Liver (tissue), 9 donors: ENCODE results near the gene ERCC3. TPM values are rescaled to one million over a fixed set of nuclear protein-coding genes. Genes with fewer than 3 reads are reported as not detected.
"Not testable (repeated sequence)": the region's sequence is repeated elsewhere in the genome, so short reads cannot be mapped to it uniquely, and the experiment has no call there.

Experiments
- DNase-seq: peaks from one replicate; pipeline ENCODE4 v3.0.0-alpha.2; 2017; ENCODE audit warnings: low spot score
- H3K27ac ChIP-seq, 2 donors: one replicate each; pipeline ENCODE4 v1.7.0; 2013; ENCODE audit warnings: inconsistent platforms in 2 of 2, low read length in 2 of 2, control low read depth in 1 of 2, low read depth in 1 of 2, mild to moderate bottlenecking in 1 of 2
- H3K27me3 ChIP-seq, 4 donors: one replicate each; pipeline versions ENCODE4 v1.6.1 to v1.7.0; 2013; ENCODE audit warnings: low read length in 3 of 4, inconsistent platforms in 1 of 4, mild to moderate bottlenecking in 1 of 4, moderate library complexity in 1 of 4; ENCODE audit not compliant: control insufficient read depth in 4 of 4, insufficient read depth in 4 of 4
- H3K36me3 ChIP-seq, 4 donors: one replicate each; pipeline versions ENCODE4 v1.6.1 to v1.7.0; 2013; ENCODE audit warnings: low read length in 3 of 4, mild to moderate bottlenecking in 3 of 4, low read depth in 1 of 4, moderate library complexity in 1 of 4; ENCODE audit not compliant: control insufficient read depth in 4 of 4, insufficient read depth in 3 of 4
- H3K4me1 ChIP-seq, 4 donors: one replicate each; pipeline versions ENCODE4 v1.6.1 to v1.7.0; 2013; ENCODE audit warnings: low read length in 3 of 4, mild to moderate bottlenecking in 3 of 4, moderate library complexity in 1 of 4; ENCODE audit not compliant: control insufficient read depth in 4 of 4, insufficient read depth in 4 of 4
- H3K4me3 ChIP-seq, 3 donors: one replicate each; pipeline versions ENCODE4 v1.6.1 to v1.7.0; 2013; ENCODE audit warnings: low read length in 3 of 3, control low read depth in 1 of 3, low read depth in 1 of 3, mild to moderate bottlenecking in 1 of 3
- H3K9ac ChIP-seq, 2 donors: one replicate each; pipeline ENCODE4 v1.7.0; 2013; ENCODE audit warnings: low read length in 2 of 2, mild to moderate bottlenecking in 2 of 2, moderate library complexity in 2 of 2, control low read depth in 1 of 2, low read depth in 1 of 2
- H3K9me3 ChIP-seq, 4 donors: one replicate each; pipeline versions ENCODE4 v1.6.1 to v1.7.0; 2013; ENCODE audit warnings: low read length in 3 of 4; ENCODE audit not compliant: control insufficient read depth in 4 of 4
- EGR1 ChIP-seq, 2 donors: IDR thresholded peaks; 2 replicates each; pipeline ENCODE4 v1.6.1; 2016 to 2018; ENCODE audit warnings: antibody characterized with exemption in 2 of 2, low read depth in 2 of 2
- JUND ChIP-seq, 2 donors: IDR thresholded peaks; 2 replicates each; pipeline ENCODE4 v1.6.1; 2016; ENCODE audit warnings: antibody characterized with exemption in 2 of 2
- RXRA ChIP-seq, 2 donors: IDR thresholded peaks; 2 replicates each; pipeline ENCODE4 v1.6.1; 2017 to 2018; ENCODE audit warnings: antibody characterized with exemption in 2 of 2, mild to moderate bottlenecking in 1 of 2
- SP1 ChIP-seq: IDR thresholded peaks from 2 replicates; pipeline ENCODE4 v1.6.1; 2018; ENCODE audit warnings: antibody characterized with exemption, mild to moderate bottlenecking
- TAF1 ChIP-seq: conservative IDR thresholded peaks from 2 replicates; pipeline ENCODE4 v1.6.1; 2016; ENCODE audit warnings: antibody characterized with exemption, mild to moderate bottlenecking
- YY1 ChIP-seq: IDR thresholded peaks from 2 replicates; pipeline ENCODE4 v1.6.1; 2016; ENCODE audit warnings: antibody characterized with exemption, mild to moderate bottlenecking
- WGBS: extraction: QIAGEN DNeasy Blood & Tissue Kit; methylation state at CpG from one replicate; pipeline ENCODE4 v1.1.7; 2013; 5-methylcytosine and 5-hydroxymethylcytosine counted together
- polyA plus RNA-seq, 2 donors: library from polyadenylated mRNA; stranded (reverse) in 1 of 2; unstranded in 1 of 2; fragments of 200-250 nt in 1 of 2; fragments of >200 nt in 1 of 2; fragmentation: Nextera tagmentation in 1 of 2; extraction: Ambion mirVana in 1 of 2; gene quantifications; one replicate each; pipeline versions ENCODE4 v1.2.1 to v1.2.3, GENCODE V29; 2013 to 2015
- total RNA-seq, 2 donors: library from RNA; depleted of rRNA; stranded (reverse); fragments of >200 nt; gene quantifications; one replicate each; pipeline ENCODE4 v1.2.3, GENCODE V29; 2014
- TF ChIP-seq, protein P1 (sequence below): IDR thresholded peaks from 2 replicates; pipeline ENCODE4 v1.6.1; 2016; ENCODE audit warnings: antibody characterized with exemption
- donor health status: healthy.
- donor health status: healthy.
- donor health status: healthy.
- donor health status: healthy.
- donor health status: healthy.

Gene ERCC3
- total and polyA plus RNA-seq, 4 donors, result 12.4 to 38.3 (median 17.4) TPM

DNA sequence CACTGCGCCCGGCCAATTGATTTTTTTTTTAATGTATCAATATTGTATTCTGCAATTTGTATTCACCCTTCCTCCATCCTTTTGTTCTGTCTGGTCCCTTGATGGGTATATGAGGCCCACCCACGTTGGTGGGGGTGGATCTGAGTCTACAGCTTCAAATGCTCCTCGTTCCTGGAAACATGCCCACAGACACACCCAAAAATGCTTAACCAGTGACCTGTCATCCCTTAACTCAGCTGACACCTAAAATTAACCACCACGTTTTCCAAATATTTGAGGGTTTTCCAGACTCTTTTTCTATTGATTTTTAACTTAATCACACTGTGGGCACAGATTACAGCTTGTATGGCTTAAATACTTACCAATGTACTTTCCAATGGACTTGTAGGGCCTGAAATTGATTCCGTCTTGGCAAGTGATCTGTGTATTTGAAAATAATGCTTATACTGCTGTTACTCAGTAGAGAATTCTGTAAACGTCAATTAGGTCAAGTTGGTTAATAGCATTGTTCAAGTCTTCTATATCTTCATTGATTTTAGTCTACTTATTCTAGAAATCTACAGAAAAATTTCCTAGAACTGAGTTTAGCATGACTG lies 39.5 kb downstream of the ERCC3 start:
- DNase-seq, result no peak
- peaks cover 0 to 4% (median 0%) of the 10 kb centered on the region in 4 donors for H3K4me1 ChIP-seq
- no peak overlapping the region for H3K9ac ChIP-seq
- H3K9me3 ChIP-seq, result no peaks in the 10 kb centered on the region
- H3K36me3 ChIP-seq, result peaks cover 4 to 30% (median 14%) of the 10 kb centered on the region in 4 donors
- no peaks in the 10 kb centered on the region for H3K27me3 ChIP-seq
- 63% methylated on average over 7 of the region's 7 CpGs for WGBS
- H3K4me3 ChIP-seq, result no peak overlapping the region
- no peak overlapping the region for H3K27ac ChIP-seq
- TF ChIP-seq, protein P1, sequence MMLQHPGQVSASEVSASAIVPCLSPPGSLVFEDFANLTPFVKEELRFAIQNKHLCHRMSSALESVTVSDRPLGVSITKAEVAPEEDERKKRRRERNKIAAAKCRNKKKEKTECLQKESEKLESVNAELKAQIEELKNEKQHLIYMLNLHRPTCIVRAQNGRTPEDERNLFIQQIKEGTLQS, result no peak

DNA sequence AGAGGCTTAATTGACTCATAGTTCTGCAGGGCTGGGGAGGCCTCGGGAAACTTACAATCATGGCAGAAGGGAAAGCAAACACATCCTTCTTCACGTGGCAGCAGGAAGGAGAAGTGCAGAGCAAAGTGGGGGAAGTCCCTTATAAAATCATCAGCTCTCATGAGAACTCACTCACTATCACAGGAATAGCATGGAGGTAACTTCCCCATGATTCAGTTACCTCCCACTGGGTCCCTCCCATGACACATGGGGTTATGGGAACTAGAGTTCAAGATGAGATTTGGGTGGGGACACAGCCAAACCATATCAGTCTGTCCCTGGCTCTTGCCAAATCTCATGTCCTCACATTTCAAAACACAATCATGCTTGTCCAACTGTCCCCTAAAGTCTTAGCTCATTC lies 52.8 kb downstream of the ERCC3 start:
- not testable (repeated sequence) for H3K27ac ChIP-seq, H3K4me3 ChIP-seq, H3K36me3 ChIP-seq, H3K4me1 ChIP-seq, H3K27me3 ChIP-seq, H3K9ac ChIP-seq, DNase-seq, H3K9me3 ChIP-seq
- WGBS, result 70% methylated on average over 2 of the region's 2 CpGs

- WGBS, result 99% methylated on average over 1 of the region's 1 CpG
- Histone ChIP-seq H3K27me3 (no peaks in the 10 kb centered on the region), H3K27ac (no peak overlapping the region), H3K4me1 (no peaks in the 10 kb centered on the region), H3K9ac (no peak overlapping the region), H3K9me3 (no peaks in the 10 kb centered on the region), H3K4me3 (no peak overlapping the region), H3K36me3 (no peaks in the 10 kb centered on the region)
- TF ChIP-seq, protein P1, result no peak
- no peak for DNase-seq
Observed at GRCh38 chr2:127239395-127239794, 54.5 kb downstream of the ERCC3 start.

GRCh38 chr2:127237768-127238167 lies 56.2 kb downstream of the ERCC3 start:
- WGBS, result 67% methylated on average over 2 of the region's 2 CpGs

DNA sequence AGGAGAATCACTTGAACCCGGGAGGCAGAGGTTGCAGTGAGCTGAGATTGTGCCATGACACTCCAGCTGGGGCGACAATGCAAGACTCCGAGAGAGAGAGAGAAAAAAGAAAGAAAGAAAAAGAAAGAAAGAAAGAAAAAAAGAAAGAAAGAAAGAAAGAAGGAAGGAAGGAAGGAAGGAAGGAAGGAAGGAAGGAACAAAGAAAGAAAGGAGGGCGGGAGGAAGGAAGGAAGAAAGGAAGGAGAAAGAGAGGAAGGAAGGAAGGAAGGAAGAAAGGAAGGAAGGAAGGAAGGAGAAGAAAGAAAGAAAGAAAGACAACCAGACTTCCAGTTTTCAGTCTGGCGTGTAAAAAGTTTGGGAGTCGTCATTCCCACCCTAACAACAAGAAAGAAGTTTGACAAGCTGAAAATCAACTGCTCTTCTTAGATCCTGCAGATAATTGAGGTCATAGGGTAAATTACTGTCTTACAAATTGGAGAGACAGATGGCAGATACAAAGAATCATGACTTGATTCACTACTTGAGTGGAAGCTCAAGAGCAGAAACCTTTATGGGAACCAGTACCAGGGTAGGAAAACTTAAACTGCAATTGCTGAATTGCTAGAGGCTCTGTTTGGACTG lies 58.8 kb downstream of the ERCC3 start:
- no peak for DNase-seq
- WGBS, result 97% methylated on average over 6 of the region's 6 CpGs
- Histone ChIP-seq H3K9ac (no peak overlapping the region), H3K36me3 (no peaks in the 10 kb centered on the region), H3K27me3 (no peaks in the 10 kb centered on the region), H3K27ac (no peak overlapping the region), H3K9me3 (no peaks in the 10 kb centered on the region), H3K4me1 (peaks cover 3 to 12% (median 8%) of the 10 kb centered on the region in 4 donors), H3K4me3 (no peak overlapping the region)
- no peak for TF ChIP-seq RXRA (IDR thresholded peaks at IDR 0.05)
- no peak for TF ChIP-seq EGR1 (IDR thresholded peaks at IDR 0.05; ENCODE audit: low read depth in 2 of 2)
- TF ChIP-seq JUND (IDR thresholded peaks at IDR 0.05), result no peak
- no peak for TF ChIP-seq TAF1
- TF ChIP-seq YY1, result no peak
- TF ChIP-seq SP1, result no peak

More at GRCh38 chr2:127237768-127238167, 56.2 kb downstream of the ERCC3 start:
- not testable (repeated sequence) for H3K27me3 ChIP-seq, H3K36me3 ChIP-seq, H3K4me1 ChIP-seq, H3K4me3 ChIP-seq, H3K9me3 ChIP-seq, H3K9ac ChIP-seq, DNase-seq, H3K27ac ChIP-seq
